ENCODE results near the gene ANK3. TPM values are rescaled to one million over a fixed set of nuclear protein-coding genes. Genes with fewer than 3 reads are reported as not detected.

The ANK3 gene
- total RNA-seq, 2 donors from 2014 or later: 65.0 to 79.5 TPM

- TF ChIP-seq, protein P1, sequence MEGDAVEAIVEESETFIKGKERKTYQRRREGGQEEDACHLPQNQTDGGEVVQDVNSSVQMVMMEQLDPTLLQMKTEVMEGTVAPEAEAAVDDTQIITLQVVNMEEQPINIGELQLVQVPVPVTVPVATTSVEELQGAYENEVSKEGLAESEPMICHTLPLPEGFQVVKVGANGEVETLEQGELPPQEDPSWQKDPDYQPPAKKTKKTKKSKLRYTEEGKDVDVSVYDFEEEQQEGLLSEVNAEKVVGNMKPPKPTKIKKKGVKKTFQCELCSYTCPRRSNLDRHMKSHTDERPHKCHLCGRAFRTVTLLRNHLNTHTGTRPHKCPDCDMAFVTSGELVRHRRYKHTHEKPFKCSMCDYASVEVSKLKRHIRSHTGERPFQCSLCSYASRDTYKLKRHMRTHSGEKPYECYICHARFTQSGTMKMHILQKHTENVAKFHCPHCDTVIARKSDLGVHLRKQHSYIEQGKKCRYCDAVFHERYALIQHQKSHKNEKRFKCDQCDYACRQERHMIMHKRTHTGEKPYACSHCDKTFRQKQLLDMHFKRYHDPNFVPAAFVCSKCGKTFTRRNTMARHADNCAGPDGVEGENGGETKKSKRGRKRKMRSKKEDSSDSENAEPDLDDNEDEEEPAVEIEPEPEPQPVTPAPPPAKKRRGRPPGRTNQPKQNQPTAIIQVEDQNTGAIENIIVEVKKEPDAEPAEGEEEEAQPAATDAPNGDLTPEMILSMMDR (conservative IDR thresholded peaks at IDR 0.05): no peak
- no peak overlapping the region for H3K27ac Mint-ChIP-seq
- H3K27me3 Mint-ChIP-seq (ENCODE audit: insufficient read depth): no peaks in the 10 kb centered on the region
- no peaks in the 10 kb centered on the region for H3K36me3 Mint-ChIP-seq (ENCODE audit: low read depth)
- no peaks in the 10 kb centered on the region for H3K9me3 ChIP-seq (ENCODE audit: control insufficient read depth, low read length)
- H3K9me3 Mint-ChIP-seq: no peaks in the 10 kb centered on the region
- no peak overlapping the region for H3K27ac ChIP-seq (ENCODE audit: low read depth, low read length)
- no peaks in the 10 kb centered on the region for H3K27me3 ChIP-seq (ENCODE audit: control insufficient read depth, insufficient read depth, low read length, poor library complexity, severe bottlenecking)
- DNase-seq: no peak
- no peaks in the 10 kb centered on the region for H3K4me1 ChIP-seq (ENCODE audit: control insufficient read depth, insufficient read depth, low read length)
- no peak overlapping the region for H3K4me3 ChIP-seq (ENCODE audit: low read length)
- peaks cover 6% of the 10 kb centered on the region for H3K4me1 Mint-ChIP-seq
- WGBS, 2 experiments (ENCODE audit: insufficient coverage in 1 of 2, insufficient read length in 1 of 2): 89 to 100% methylated on average over 3 of the region's 3 CpGs
- H3K9ac ChIP-seq (ENCODE audit: extremely low read depth, low read length, poor library complexity, severe bottlenecking): no peak overlapping the region
- H3K4me3 Mint-ChIP-seq: no peak overlapping the region
- H3K36me3 ChIP-seq (ENCODE audit: control insufficient read depth, insufficient read depth, low read length): no peaks in the 10 kb centered on the region
These were observed 101.4 kb downstream of the ANK3 start for GRCh38 chr10:60288256-60288655.

DNA sequence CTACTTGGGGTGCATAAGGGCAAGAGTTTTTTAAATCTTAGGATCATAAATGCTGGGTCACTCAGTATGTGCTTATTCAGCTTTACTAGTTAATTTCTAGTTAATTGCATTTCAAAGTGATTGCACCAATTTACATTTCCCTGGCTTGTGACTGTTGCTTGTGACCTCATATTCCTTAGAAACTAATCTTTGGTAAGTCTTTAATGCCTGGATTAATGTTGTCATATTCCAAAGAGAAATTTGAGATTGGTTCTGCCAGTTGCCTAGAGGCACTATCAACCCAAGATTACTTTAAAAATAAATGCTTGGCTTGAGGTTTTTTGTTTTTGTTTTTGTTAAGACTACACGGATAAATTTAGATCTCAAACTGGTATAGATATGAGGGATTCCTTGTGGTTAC lies 103.1 kb downstream of the ANK3 start:
- Histone ChIP-seq H3K27me3 (ENCODE audit: control insufficient read depth, insufficient read depth, low read length, poor library complexity, severe bottlenecking) (no peaks in the 10 kb centered on the region), H3K4me3 (ENCODE audit: low read length) (no peak overlapping the region), H3K9me3 (ENCODE audit: control insufficient read depth, low read length) (no peaks in the 10 kb centered on the region), H3K4me1 (ENCODE audit: control insufficient read depth, insufficient read depth, low read length) (peaks cover 3% of the 10 kb centered on the region), H3K9ac (ENCODE audit: extremely low read depth, low read length, poor library complexity, severe bottlenecking) (no peak overlapping the region), H3K27ac (ENCODE audit: low read depth, low read length) (no peak overlapping the region), H3K36me3 (ENCODE audit: control insufficient read depth, insufficient read depth, low read length) (no peaks in the 10 kb centered on the region)
- H3K4me3 Mint-ChIP-seq: no peak overlapping the region
- no peaks in the 10 kb centered on the region for H3K9me3 Mint-ChIP-seq
- H3K36me3 Mint-ChIP-seq (ENCODE audit: low read depth): no peaks in the 10 kb centered on the region
- peaks cover 16% of the 10 kb centered on the region for H3K4me1 Mint-ChIP-seq
- H3K27me3 Mint-ChIP-seq (ENCODE audit: insufficient read depth): no peaks in the 10 kb centered on the region
- 95% methylated on average over 1 of the region's 1 CpG; no CpG with 5 or more reads in 1 of the 2 experiments for WGBS, 2 experiments (ENCODE audit: insufficient coverage in 1 of 2, insufficient read length in 1 of 2)
- TF ChIP-seq, protein P1 (conservative IDR thresholded peaks at IDR 0.05): no peak
- no peak overlapping the region for H3K27ac Mint-ChIP-seq
- no peak for DNase-seq

DNA sequence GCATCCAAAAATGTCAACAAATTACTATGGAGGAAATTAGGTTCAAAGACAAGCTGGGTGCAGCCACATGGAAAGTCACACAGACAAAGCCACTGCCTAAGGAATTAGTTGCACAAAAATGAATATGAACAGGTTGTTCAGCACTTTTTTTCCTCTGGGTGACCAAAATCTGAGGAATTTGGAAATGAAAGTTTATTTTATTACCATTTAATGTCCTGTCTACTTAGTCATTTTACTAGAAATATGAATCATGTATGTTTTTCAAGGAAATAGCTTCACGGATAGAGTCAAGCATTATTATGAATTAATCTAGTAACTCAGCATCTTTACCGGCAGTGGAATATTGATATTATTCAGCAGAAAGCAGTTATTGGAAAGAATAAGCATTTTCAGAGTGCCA lies 106.3 kb downstream of the ANK3 start:
- Mint-ChIP-seq H3K4me1 (peaks cover 19% of the 10 kb centered on the region), H3K36me3 (ENCODE audit: low read depth) (peaks cover 6% of the 10 kb centered on the region), H3K4me3 (no peak overlapping the region), H3K27ac (no peak overlapping the region), H3K9me3 (no peaks in the 10 kb centered on the region), H3K27me3 (ENCODE audit: insufficient read depth) (no peaks in the 10 kb centered on the region)
- peaks cover 6% of the 10 kb centered on the region for H3K4me1 ChIP-seq (ENCODE audit: control insufficient read depth, insufficient read depth, low read length)
- WGBS, 2 experiments (ENCODE audit: insufficient coverage in 1 of 2, insufficient read length in 1 of 2): 92% methylated on average over 2 of the region's 2 CpGs; no CpG with 5 or more reads in 1 of the 2 experiments
- no peak overlapping the region for H3K4me3 ChIP-seq (ENCODE audit: low read length)
- TF ChIP-seq, protein P1 (conservative IDR thresholded peaks at IDR 0.05): no peak
- no peaks in the 10 kb centered on the region for H3K36me3 ChIP-seq (ENCODE audit: control insufficient read depth, insufficient read depth, low read length)
- no peak overlapping the region for H3K27ac ChIP-seq (ENCODE audit: low read depth, low read length)
- H3K9ac ChIP-seq (ENCODE audit: extremely low read depth, low read length, poor library complexity, severe bottlenecking): no peak overlapping the region
- H3K27me3 ChIP-seq (ENCODE audit: control insufficient read depth, insufficient read depth, low read length, poor library complexity, severe bottlenecking): no peaks in the 10 kb centered on the region
- H3K9me3 ChIP-seq (ENCODE audit: control insufficient read depth, low read length): no peaks in the 10 kb centered on the region
- DNase-seq: no peak
